Hematopoietic multipotent progenitor cell treated with erythropoietin and hydrocortisone succinate and interleukin-3 and kit ligand, for 4 days (in vitro differentiated cells): ENCODE measurements around the gene RYR2.

Experiments
- DNase-seq: peaks from one replicate; pipeline ENCODE4 v3.0.0-alpha.2; 2015

Gene RYR2

DNA sequence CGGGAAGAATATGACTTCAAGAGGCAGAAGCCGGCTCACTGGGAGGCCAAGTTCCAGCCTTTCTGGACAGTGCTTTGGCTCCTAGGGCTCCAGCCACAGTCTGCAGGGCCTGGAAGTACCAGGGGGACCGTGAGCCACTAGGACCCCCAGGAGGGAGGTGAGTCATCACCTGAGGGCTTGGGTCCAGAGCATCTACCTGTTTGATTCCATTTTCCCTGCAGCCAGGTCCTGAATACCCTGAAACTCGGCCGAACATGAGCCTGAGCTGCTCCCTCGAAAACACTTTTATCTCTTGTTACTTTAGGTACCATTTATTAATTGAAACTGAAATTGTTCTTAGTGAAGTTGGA is 164.1 kb downstream of the RYR2 start:
- DNase-seq = no peak

GRCh38 chr1:237211031-237211430 is 169.0 kb downstream of the RYR2 start:
- no peak for DNase-seq

GRCh38 chr1:237211540-237211939 is 169.6 kb downstream of the RYR2 start:
- no peak for DNase-seq

- no peak for DNase-seq
Measured at GRCh38 chr1:237219751-237220642, 178.0 kb downstream of the RYR2 start.

GRCh38 chr1:237223419-237223818 is 181.4 kb downstream of the RYR2 start:
- DNase-seq = no peak

DNA sequence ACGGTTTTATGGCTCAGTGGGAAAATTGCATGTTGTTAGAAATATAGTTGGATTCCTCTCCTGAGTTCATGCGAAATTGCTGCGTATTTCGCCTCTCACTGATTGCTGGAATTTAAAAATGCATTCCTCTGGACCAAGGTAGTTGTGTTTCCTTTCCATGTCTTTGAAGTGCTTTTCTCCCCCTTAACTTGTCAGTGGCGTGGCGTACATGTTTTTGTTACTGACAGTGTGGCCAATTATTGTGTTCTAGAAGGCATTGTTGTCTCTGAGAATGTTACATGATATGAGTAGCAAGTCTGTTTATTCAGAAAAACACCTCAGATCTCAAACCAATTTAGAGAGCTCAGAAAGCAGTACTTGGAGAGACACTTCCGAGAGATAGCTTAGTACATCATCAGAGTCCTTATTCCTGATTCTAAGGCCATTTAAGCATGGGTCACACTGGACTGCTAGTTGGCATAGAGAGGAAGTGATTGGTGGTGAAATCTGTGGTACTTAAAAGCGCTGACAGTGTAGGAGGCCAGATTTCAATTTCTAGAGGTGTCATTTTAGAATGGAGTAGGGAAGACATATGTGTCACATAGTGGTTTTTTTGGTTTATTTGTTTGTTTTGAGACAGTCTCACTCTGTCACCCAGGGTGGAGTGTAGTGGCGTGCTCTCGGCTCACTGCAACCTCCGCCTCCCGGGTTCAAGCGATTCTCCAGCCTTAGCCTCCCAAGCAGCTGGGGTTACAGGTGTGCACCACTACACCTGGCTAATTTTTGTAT is 184.4 kb downstream of the RYR2 start:
- no peak for DNase-seq

DNA sequence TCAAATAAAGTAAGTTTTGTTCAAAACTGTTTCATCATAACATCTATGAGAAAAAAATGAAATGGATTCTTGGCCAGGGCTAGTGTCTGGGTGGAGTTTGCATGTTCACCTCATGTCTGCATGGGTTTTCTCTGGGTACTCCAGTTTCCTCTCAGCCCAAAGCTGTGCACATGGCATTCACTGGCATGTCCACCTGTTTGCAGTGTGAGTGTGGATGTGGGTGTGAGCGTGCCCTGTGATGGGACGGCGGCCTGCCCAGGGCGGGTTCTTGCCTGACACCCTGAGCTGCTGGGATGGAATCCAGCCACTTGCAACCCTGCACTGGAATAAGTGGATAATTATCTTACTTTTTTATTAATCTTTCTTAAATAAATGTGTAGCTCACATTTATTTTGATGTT is 185.5 kb downstream of the RYR2 start:
- DNase-seq = no peak

- DNase-seq = no peak
Measured at GRCh38 chr1:237228421-237228820, 186.4 kb downstream of the RYR2 start.

- no peak for DNase-seq
Measured at GRCh38 chr1:237229333-237229732, 187.3 kb downstream of the RYR2 start.

DNA sequence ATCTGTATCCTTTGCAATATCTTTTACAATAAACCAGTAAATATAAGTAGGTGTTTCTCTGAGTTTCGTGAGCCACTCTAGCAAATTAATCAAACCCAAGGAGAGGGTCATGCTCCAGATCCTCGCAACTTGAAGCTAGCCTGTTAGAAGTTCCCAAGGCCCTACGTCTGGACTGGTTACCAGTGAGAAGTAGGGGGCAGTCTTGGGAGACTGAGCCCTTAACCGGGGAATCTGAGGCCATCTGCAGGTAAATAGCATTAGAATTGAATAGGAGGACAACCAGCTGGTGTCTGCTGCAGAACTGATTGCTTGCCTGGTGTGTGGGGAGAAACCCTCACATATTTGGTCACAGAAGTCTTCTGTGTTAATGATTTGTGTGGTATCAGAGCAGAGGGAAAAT is 190.5 kb downstream of the RYR2 start:
- DNase-seq = no peak

DNA sequence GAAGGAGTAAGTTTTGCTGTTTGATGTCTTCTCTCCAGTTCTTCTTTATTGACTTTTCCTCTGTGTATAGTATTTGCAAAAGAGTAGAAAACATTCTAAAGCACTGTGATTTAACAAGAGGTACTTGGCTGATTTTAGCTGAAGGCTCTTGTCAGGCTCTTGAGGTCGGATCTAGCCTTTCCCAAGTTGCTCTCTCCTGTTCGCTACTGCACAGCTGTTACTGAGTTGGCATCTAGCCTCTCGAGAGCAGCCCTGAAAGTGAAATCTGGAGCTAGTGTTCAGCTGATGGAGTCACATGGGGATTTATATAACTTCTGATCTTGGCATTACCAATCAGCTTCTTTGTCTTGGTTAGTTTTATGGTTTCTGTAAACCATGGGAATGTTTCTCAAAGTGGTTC is 193.1 kb downstream of the RYR2 start:
- no peak for DNase-seq

GRCh38 chr1:237237721-237238120 is 195.7 kb downstream of the RYR2 start:
- DNase-seq = no peak

- DNase-seq = no peak
Measured at GRCh38 chr1:237239248-237239647, 197.3 kb downstream of the RYR2 start.

DNA sequence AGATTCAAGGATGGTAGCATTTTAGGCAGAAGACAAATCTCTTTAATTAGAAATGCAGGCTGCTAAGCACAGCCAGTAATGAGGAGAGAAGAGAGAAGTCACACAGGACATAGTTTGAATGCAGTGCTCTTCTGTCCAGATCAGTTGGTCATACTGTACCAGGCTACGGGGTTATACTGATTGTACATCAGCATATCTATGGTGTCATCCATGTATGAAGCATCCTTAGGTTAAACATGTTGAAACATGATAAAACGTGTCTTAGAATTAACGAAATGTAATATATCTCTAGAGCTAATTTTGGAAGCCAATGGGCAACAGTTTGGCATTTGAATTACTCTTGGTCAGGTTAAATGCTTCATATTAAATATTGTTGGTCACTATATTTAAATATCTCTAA is 199.1 kb downstream of the RYR2 start:
- no peak for DNase-seq

- no peak for DNase-seq
Measured at GRCh38 chr1:237244778-237245177, 202.8 kb downstream of the RYR2 start.

DNA sequence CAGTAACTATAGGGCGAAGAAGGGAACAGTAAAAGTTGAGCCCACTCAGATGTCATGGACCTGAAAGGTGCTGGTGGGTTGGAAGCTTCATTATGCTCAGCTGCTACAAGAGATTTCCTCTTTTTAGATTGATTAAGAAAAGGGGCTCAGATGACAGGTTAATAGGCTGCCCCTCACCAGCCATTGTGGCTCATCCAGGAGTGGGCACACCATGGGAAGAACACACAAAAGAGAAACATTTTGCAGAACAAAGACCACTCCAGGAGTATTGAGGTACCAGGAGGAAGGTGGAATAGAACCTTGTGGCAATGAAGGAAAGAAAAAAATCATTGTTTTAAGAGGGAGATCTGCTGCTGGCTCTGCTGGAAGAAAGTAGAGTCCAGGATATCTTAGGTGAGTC is 205.5 kb downstream of the RYR2 start:
- no peak for DNase-seq

DNA sequence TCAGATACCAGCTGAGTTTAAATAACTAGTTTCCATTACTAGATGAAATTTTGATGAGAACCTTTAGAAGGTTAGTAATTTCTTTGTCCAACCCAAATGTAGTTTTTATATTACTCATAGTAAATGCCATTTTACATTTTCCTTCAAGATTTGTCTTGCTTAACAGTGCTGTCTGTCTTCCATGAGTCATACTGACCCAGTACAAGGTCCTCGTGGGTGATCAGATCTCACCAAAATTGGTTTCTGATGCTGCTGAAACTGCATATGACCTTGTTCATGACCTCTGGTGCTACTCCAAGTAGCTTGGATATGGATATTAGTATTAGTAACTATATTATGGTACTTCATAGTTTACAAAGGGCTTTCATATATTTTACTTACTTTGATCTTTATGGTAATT is 207.1 kb downstream of the RYR2 start:
- DNase-seq = no peak

DNA sequence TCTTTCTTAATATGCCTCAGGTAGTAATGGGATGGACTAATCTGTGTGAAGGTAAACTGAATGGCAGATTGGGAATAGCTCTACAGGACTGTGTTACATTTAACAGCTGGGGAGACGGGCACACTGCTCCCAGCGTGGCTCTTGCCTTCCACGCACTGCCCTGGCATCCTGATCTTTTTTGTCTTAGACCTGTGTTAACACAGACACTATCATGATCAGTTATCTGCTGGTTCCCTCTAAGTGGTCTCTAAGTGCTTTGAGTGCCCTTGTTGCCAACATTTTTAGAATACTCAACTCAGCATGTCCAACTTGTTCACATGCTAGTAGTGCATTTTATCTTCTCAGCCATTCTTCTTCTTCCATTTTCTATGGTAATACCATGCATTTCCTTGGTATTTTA is 208.1 kb downstream of the RYR2 start:
- DNase-seq = no peak

GRCh38 chr1:237255071-237255470 is 213.1 kb downstream of the RYR2 start:
- no peak for DNase-seq

DNA sequence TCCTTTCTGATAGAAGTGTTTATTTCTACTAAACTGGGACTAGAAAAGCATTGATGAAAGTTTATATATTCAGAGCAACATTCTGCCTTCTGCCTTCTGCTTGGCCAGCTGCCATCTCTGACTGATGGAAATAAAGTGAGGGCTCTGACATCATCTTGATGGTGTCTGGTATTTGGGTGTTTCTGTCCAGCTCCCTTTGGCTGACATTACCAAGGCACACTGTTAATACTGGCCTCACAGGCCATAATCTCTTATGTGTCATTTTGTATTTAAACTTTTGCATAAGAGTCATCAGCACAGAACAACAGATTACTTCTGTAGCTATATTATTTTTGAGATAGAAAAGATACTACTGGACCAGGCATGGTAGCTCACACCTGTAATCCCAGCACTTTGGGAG is 216.9 kb downstream of the RYR2 start:
- no peak for DNase-seq

DNA sequence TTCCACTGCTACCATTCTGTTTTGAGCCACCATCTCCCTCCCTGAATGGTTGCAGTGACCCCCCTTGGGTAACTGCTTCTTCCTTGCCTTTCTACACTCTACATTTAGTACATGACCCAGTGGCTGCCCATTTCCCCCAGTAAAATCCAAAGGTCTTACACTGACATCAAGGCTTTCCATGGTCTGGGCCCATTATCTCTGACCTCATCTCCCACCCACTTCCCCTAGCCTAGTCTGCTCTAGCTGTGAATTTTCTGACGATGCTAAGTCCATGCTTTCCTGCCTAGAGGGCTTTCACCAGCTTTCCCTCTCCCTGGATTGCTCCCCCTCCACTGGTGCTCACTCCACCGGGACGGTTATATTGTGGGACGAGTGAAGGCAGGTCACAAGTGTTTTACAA is 219.2 kb downstream of the RYR2 start:
- DNase-seq = peak; percentile 7

GRCh38 chr1:237267743-237268142 is 225.8 kb downstream of the RYR2 start:
- DNase-seq = no peak

- no peak for DNase-seq
Measured at GRCh38 chr1:237269938-237270337, 228.0 kb downstream of the RYR2 start.

DNA sequence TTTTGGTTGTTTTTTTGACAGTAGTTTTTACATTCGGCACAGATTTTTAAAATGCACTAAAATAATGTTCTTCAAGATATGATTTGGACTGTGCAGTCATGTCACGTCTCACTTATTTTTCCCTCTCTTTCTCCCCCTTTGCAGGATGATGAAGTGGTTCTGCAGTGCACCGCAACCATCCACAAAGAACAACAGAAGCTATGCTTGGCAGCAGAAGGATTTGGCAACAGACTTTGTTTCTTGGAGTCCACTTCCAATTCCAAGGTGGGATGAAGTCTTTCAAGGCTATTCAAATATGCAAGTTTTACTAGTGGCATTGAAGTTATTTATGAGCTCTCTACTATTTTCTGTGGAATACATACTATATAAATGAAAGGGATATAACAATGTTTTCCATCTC is 228.4 kb downstream of the RYR2 start:
- DNase-seq = no peak
